Fibroblast of villous mesenchyme (primary cell): ENCODE measurements around the gene ALDH1A3. TPM values are rescaled to one million over a fixed set of nuclear protein-coding genes. Genes with fewer than 3 reads are reported as not detected.

ENCODE experiments used
- DNase-seq: peaks from one replicate; pipeline ENCODE4 v3.0.0-alpha.2; 2010; ENCODE audit warnings: low read depth
- H3K4me3 ChIP-seq: 2 replicates; pipeline ENCODE4 v1.5.1; 2011; ENCODE audit warnings: low read depth, mild to moderate bottlenecking, low read length
- CTCF ChIP-seq: IDR thresholded peaks from 2 replicates; pipeline ENCODE4 v1.5.1; 2012; ENCODE audit warnings: low read depth, mild to moderate bottlenecking, low read length; ENCODE audit not compliant: insufficient read depth
- total RNA-seq: library from RNA; depleted of rRNA; stranded (reverse); fragments of >200 nt; gene quantifications from 2 replicates; pipeline ENCODE4 v1.2.3, GENCODE V29; 2012

The ALDH1A3 gene
- total RNA-seq, 1 donor = 42.7 TPM

- TF ChIP-seq CTCF = no peak
- H3K4me3 ChIP-seq = no peak overlapping the region
- no peak for DNase-seq
Observed at GRCh38 chr15:100931143-100931890, 51.7 kb downstream of the ALDH1A3 start.

- no peak overlapping the region for H3K4me3 ChIP-seq
- no peak for TF ChIP-seq CTCF
- no peak for DNase-seq
Observed at GRCh38 chr15:100932676-100933348, 53.2 kb downstream of the ALDH1A3 start.

- TF ChIP-seq CTCF = no peak
- H3K4me3 ChIP-seq = no peak overlapping the region
- DNase-seq = no peak
Observed at GRCh38 chr15:100934166-100934565, 54.5 kb downstream of the ALDH1A3 start.

- DNase-seq = peak; percentile 33
- H3K4me3 ChIP-seq = no peak overlapping the region
- peak; percentile 29 for TF ChIP-seq CTCF
Observed at GRCh38 chr15:100934726-100935125, 55.1 kb downstream of the ALDH1A3 start.

GRCh38 chr15:100937171-100937570, 57.5 kb downstream of the ALDH1A3 start:
- no peak overlapping the region for H3K4me3 ChIP-seq
- no peak for DNase-seq
- TF ChIP-seq CTCF = no peak

- TF ChIP-seq CTCF = no peak
- H3K4me3 ChIP-seq = no peak overlapping the region
- DNase-seq = no peak
Observed at GRCh38 chr15:100939791-100940190, 60.2 kb downstream of the ALDH1A3 start.
